Activated CD4-positive, alpha-beta T cell treated with anti-CD3 and anti-CD28 coated beads, Interleukin-2, amount 50 U/mL, for 48 hours (primary cell): ENCODE results near the gene RPRM.
"Not testable (repeated sequence)": the region's sequence is repeated elsewhere in the genome, so short reads cannot be mapped to it uniquely, and the experiment has no call there.

Experiments
- DNase-seq, 2 experiments: peaks; one replicate each; pipeline ENCODE4 v3.0.0-alpha.2; 2020

Gene RPRM

DNA sequence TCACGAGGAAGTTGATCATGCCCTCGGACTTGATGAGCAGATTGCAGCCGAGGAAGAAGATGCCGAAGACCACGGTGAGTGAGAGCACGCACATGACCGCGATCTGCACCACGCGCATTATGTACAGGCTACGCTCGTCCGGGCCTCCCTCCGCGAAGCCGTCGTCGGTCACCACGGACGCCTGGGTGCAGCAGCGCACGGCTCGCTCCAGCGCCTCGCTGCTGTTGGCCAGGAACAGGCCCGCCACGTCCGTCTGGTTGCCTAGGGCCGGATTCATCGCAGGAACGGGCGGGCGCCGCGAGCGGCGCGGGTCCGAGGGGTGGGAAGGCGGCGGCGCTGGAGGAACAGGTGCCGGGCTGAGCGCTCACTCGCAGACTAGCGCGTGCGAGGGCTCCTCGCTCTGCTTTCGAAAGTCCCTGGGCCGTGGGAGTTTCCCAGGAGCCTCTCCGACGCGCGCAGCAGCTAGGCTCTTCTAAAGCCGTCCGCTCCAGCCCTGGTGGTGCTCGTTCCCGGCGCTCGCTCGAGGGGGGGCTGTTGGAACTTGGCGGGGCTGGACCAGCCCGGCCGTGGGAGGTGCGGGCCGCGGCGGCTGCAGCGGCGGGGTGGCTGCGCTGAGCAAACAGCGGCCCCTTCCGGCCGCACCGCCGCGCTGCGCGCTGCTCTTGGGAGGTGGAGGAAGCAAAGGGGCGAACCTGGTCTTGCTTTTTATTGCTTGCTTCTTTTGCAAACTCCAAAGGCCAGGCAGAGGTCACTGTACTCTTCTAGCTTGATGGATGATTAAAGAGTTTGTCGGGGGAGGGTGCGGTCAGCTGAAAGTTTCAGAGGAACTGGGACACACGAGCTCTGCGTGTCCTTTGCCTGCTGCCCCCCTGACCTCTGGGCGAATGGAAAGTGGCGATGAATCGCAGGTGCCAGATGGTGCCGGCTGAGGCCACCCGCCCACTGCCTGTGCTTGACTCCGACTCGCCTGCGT, at the start of gene RPRM:
Gene RPRM, minus strand, starts transcription at position 474 of the 973 bp plus-strand sequence. Its CDS starts 197 bp downstream, at position 277.
- DNase-seq, result peak; percentile 46 to 63

DNA sequence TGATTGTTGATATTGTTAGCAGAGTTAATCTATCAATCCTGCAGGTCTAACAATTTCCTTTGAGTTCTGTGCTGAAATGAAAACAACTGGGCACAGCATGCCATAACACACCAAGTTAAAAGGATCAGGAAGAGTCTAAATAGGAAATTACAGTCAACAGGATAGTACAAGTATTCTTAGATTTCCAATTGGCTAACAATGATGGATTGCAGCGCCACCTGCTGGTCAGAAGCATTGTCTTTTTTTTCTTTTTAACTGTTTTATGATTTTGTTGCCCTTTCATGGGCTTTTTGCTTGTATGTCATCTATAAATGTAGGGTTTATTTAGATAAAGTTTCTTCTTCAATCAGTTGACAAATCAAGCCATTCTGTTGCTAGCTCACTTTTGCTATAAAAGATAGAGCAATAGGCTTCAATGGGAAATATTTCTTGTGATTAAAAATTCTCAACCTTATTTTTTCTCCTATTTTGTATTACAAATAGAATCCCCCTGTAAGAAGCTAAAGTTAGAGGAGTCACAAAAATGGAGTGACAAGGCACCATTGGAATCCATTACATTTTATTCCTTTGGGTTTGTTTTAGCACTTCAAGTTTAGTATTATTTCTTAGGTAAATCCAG, 40.8 kb upstream of the RPRM start:
- DNase-seq, result peak; percentile 67 to 70

DNA sequence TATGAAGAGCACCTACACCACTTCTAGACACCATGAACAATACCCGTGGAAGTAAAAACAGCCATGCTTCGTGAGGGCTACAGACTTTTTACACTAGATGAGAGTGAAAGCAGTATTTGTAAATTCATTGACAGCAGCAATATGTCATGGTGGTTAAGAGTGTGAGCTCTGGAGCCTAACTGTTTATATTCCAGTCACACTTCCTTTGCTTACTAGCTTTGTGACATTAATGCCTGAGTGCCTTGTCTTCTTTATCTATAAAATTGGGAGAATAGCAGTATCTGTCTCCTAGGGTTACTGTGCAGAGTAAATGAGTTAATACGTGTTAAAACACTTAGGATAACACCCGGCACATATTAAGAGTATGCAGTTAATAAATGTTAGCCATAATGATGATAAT, 33.8 kb upstream of the RPRM start:
- no peak for DNase-seq

DNA sequence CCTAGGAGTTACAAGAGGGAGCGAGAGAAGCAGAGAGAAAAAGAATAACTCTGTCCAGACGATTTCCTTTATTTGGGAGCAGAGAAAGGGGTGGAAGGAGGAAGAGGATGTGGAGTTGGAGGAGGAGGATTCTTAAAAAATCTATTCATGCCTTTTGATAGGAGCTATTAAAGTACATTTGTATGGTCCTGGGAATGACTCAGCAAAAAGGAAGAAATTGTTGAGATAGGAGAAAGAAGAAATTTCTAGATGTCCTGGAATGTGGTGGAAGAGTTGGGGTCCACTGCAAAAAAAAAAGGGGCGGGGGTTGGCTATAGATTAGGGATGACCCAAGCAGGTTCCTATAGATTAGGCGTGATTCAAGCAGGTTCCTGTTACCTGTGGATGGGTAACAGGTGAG, 32.4 kb upstream of the RPRM start:
- DNase-seq, result no peak

DNA sequence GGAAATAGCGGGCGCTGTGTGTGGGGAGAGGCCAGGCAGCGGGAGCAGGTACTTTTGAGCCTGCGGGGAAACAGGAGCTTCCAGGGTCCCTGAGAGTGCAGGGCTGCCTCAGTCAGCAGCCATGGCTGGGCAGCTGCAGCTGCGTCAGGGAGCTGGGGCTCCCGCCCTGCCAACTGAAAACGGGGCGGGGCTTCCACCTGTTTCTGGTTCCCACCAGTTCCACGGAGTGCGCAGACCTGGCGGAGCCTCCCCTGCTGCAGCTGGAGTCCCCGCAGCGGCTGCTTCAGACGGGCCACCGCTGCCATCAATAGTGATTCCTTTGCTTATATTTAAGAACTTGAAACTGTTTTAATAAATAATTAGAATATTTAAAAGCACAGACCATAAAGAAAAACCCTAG, 30.6 kb upstream of the RPRM start:
- DNase-seq, result no peak

DNA sequence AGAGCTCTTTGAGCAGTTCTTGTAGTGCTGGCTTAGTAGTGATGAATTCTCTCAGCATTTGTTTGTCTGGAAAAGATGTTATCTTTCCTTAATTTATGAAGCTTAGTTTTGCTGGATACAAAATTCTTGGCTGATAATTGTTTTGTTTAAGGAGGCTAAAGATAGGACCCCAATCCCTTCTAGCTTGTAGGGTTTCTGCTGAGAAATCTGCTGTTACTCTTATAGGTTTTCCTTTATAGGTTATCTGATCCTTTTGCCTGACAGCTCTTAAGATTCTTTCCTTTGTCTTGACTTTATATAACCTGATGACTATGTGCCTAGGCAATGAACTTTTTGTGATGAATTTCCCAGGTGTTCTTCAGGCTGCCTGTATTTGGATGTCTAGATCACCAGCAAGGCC, 27.9 kb upstream of the RPRM start:
- DNase-seq, result not testable (repeated sequence)

DNA sequence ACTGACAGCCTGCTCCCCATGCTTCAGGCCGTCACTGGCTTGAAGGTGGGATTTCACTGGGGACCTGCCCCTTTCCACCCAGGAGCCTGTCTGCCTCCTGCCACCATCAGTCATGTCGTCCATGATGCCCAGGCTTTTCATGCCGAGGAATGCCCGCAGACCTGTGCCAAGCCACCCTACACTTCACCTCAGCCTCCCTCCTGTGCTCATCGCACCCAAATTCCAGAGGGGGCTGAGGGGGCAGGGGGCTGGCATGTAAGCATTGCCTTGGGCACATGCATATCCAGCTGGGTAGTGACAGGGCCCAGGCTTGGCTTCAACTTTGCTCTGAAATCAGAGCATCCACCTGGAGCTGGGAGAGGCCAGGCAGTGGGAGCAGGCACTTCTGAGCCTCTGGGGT, 20.9 kb upstream of the RPRM start:
- no peak for DNase-seq

DNA sequence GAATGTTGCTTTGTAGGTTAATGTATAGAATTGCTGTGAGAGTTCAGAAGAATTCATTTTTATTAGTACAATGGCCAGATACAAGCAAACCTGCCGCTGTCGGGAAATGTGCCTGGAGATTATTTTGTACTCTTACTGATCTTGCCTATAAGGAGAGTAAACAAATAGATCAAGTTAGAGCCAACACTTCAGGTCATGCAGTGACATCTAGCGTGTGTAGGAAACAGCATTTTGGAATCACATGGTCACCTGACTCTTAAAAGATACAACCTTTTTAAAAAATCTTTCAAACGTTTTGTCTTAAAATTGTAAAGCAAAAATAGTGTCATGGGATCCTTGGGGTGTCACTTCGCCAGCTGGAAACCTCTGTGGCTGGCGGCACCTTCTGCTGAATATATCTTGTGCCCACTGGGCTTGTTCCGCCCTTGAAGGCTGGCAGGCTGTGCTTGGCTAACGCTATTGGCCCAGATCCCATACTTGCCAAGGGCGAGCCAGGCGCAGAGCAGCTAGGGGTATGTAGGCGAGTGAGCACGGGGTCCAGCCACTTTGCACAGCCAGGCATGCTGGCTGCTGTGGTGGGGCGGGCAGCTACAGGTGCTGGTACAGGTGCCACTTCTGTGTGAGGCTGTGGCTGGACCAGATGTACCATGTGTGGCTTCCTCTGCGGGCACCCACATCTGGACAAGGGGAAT, 19.5 kb upstream of the RPRM start:
- DNase-seq, result no peak

DNA sequence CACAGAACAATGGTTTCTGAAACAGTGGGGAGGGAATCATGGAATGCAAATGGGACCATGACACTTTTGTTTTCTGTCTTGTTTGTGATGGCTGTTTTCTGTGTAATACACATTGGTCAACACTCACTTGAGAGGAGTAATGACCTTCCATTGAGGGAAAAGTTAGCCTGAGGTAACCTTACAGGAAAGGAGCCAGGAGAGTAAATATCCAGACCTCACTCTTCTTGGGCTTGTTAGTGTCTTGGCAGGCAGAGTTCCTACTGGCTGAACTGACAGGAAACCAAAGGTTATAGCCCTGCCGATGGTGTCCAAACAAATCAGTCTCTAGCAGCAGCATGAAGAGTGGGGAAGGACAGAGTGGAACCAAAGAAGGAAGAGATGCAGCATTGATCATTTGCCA, 17.2 kb upstream of the RPRM start:
- DNase-seq, result no peak

DNA sequence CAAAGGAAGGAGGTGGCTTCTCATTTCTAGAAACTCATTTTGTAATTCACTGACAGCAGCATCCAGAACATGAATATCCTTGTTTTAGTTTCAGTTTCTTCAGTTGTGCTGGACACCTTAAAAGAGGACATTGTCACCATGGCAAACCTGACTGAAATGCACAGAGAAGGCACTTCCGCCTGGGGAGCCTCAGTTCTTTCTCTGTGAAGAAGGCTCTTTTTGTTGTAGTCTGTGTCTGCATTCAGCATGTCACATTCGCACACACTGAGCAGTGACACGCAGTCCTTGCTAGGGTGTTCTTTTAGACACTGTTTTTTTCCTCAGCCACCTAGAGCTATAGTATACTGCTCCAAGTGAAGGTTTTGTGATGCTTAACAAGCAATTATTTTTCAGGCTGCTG, 9.5 kb upstream of the RPRM start:
- DNase-seq, result no peak

DNA sequence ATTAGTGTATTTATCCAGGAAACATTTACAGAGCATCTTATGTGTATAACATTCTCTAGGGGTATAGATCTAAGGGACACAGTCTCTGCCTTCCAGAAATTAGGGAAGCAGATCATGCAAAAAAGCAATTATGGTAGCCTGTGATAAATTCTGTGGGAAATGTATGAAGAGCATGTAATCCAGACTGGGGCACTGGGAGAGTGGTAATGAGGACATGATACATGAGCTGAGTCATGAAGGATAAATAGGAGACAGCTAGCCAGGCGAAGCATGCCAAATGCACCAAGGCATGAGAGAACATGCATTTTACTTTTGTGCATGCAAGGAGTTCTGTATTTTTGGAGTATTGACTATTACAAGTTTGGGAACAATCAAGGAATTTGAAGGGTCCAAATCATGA, 8.9 kb upstream of the RPRM start:
- no peak for DNase-seq

DNA sequence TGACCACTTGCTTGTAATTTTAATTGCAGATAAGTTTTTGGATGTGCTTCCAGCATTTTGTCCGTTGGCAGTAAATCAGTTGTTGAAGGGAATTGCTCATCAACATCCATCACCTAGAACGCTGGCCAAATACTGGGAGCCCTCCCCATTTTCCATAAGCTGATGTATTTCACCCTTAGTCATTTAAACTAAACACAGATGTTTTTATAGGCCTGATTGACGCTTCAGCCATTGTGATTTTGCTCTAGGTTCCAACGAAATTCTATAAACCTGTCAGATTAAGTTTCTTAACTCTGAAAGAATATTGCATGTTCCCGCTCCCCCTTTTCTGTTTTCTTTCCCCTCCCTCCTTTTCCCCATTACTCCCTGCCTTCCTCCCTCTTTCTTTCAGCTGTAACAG, 1.0 kb upstream of the RPRM start:
- DNase-seq, result no peak

DNA sequence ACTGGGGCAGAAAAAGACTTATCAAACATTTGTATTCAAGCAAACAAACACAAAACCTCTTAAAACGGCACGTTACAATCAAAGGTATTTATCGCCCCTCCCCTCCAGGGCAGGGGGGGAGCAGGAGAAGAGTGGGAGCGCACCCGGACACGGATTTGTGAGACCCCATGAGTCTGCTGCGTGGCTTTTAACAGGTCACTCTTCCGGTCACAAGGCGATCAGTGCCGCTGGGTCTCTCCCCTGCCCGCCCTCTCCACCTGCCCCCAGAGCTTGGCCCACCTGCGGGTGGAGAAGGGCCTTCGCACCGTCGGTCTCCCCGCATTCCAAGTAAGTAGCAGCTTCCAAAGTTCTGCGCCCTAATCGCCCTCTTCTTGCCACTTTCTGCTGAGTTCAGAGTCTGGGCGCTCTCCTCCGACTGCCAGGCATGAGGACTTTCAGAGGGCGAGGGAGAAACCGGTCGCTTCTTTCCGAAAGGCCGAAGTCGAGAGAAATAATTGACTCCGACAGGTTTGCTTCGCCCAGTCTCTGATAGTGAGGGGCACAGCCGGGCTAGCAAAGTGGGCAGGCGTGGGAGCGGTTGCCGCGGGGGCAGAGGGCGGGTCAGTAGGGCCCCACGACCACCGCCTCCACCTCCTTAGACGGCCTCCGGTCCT, 800 bp downstream of the RPRM start:
- DNase-seq, result peak; percentile 3 to 5

DNA sequence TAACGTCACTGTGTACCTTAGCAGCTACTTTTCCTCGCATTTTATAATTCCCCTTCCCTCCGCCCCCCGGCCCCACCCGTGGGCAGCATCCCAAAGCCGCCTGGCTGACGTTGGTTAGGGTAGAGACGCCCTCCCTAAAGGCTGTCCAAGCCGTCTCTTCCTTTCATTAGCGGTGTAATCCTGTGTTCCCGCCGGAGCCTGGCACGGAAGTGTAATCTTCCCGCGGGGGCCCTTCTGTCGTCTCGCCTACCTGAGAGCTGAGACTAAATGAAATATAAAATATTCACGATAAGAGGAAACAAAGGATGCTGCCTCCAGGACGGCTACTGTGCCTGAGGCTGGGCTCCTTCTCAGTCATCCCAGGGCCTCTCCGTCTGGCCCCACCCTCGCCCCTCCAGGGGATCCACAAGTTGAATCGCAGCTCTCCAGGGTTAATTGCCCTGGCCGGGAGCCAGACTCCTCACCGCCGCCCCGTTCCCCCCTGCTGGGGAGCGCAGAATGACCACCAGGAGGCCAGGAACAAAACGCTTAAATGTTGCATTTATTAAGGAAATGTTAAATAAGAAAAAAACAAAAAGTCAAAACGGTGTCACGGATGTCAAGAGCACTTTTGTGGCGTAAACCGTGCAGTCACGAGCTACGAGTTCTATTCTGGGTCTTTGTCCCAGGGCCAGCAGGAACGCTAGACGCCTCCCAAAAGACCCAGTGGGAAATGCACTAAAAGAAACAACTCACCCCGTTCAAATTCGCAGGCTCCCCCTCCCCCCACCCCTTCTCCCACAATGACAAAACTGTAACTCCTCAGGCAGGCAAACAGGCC, 1.5 kb downstream of the RPRM start:
- peak in 1 of 2 experiments; percentile 6 for DNase-seq

DNA sequence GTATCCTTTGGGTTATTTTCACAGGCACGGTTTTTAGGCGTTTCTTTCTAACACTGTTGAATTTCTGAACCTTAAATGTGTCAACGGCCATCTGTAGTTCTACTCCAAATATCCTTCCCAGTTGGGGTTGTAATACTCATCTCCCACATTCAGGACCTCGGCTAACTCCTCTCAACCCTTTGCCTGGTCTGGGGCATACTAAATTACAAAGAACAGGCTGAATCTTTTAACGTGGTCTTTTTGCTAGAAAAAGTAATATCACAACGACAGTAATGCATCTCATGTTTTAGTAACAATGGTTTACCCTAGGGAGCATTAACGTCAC, 2.1 kb downstream of the RPRM start:
- DNase-seq, result no peak

DNA sequence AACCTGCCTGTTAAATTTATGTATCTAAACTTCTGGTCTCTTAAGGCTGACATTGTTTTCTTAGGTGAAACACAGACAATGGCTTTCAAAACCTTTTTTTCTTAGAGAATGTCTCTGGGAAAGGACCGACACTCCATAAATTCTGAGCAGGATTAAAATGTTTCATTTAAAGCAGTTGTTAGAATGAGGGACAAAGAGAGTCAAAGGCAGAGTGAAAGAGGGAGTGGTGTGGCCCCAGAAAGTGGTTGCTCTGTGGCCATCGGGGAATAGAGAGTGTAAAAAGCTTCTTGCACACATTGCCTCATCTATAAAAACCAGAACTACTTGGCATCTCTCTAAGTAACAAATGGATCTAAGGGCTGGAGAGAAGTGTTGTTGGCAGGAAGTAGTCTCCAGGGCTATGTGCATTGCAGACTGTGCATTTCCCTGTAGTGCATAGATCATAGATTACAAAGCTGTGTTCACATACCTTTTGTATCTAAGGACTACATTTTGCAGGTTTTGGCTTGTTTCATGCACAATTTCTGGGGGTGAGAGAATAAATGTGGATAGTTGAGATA, 3.6 kb downstream of the RPRM start:
- DNase-seq, result no peak

DNA sequence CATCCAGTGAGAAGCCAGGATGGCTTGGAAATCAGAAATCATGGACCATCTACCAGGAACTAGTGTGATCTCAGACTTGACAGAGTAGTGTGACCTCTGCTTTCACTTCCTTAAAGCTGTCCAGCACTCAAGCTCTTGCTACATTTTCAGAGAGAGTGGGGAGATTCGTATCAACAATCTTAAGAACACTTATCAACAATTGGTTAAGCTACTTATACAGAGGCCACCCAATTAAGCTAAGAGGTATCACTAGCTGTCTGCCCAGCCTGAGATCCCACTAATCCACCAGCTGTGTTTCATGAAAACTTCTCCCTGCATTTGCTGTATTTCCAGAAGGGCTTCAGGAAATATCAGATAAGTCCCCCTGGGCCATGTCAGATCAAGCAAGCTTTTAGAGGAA, 4.2 kb downstream of the RPRM start:
- no peak for DNase-seq

DNA sequence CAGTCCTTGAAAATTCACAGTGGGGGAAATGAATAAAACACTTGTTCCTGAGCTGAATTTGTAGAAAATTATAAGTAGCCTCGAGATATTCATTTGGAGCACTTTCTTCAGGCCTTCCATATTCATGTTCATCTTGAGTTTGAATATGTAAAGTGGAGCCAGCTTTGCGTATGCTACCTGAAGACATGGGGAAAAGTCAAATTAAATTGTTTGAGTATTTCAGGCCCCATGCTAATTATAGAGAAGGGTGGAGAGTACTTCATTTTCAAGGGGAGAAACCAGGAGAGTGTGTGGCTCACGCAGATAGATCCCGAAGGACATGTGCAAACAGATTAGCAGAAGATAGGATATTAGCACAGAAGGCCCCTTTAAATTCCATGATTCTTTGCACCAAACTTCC, 7.7 kb downstream of the RPRM start:
- DNase-seq, result no peak

DNA sequence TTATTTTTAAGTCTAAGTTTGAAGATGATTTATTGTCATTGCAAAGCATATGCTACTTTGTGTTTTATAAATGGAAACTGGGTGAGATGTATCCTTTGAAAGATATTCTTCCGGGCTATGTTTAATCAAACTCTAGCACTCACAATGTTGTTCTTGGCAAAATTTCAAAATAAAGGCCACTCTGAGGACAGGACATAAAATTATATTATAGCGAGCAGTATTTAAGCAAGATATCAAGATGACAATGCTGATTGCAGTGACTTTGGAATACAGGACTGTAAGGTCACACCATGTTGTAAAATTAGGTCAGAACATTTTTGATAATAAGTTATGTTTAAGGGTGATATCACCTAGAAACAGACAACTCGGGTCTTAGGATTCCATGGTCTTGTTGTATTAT, 14.2 kb downstream of the RPRM start:
- DNase-seq, result no peak

DNA sequence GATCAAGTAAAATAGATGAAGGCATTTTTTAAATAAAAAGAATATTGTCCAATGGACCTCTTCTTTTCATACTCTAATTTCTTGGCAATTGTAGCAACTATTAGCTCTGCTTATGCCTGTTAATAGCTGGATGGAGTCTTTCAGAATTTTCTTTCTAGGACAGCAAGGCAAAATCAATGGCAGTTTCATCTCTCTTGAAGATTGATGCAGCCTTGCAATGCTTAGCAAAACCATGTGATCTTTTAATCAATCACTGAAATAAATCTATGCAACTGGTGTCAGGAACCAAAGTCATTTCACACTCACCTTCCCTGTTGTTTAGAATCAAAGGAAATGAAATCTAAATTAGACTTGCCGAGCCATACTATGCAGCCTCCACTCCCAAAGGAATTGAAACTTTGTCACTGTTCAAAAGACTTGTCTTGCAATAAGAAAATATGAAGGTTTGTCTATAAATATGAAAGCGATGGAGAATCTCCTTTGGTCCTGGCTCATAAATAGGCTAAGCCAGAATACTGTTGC, 16.2 kb downstream of the RPRM start:
- DNase-seq, result no peak

DNA sequence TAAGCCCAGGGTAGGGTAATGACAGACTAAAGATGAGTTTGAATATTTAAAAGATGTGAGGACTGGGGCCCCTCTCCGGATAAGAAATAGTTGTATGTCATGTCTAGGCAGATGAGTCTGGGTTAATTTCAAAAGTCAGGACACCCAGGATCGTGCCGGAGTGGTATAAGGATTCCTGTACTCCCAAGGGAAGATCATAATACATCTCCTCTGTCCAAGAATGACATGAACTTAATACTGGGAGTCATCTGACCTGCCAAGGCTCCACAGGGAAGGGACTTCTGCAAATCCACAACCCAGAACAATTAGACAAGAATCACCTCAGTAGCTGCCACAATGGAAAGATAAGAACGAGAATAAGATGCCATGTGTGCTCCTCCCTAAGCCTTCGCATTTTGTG, 17.1 kb downstream of the RPRM start:
- no peak for DNase-seq

DNA sequence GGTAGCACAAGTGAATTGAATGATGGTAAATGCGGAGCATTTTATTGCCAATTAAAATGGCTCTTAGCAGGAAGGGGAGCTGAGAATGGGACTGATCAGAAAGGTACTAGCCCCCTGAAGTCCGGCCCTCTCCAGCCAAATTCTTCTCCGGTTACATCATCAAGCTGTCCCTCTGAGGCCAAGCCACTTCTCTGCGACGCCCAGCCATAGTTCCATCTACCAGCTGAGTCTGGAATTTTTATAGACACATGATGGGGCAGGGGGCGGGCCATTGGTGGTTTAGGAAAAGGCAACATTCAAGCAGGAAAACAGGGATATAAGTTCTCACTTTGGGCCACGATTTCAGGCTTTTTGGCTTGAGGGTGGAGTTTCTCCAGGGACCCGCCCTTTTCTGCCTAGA, 22.7 kb downstream of the RPRM start:
- DNase-seq, result no peak
